Measurements from ENCODE around the gene TSPEAR.

DNA sequence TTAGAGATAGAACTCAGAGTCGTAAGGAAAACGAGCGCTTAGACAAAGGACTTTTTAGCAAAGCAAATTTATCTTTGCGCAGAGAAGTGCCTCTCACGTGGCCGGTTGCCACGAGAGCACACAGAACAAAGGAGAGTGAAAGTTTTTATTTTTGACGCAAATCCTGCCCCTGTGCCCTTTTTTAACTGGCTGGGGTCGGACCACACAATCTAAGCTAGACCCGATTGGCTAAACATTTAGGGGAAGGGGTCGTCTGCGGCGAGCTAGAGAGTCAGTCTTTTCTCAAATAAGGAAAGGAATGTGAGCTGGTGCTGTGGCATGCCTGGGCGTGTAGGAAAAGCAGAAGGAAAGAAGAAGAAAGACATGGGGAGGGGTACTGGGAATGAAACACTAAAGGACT, 162.4 kb downstream of the TSPEAR start:
- TF ChIP-seq, protein P1, sequence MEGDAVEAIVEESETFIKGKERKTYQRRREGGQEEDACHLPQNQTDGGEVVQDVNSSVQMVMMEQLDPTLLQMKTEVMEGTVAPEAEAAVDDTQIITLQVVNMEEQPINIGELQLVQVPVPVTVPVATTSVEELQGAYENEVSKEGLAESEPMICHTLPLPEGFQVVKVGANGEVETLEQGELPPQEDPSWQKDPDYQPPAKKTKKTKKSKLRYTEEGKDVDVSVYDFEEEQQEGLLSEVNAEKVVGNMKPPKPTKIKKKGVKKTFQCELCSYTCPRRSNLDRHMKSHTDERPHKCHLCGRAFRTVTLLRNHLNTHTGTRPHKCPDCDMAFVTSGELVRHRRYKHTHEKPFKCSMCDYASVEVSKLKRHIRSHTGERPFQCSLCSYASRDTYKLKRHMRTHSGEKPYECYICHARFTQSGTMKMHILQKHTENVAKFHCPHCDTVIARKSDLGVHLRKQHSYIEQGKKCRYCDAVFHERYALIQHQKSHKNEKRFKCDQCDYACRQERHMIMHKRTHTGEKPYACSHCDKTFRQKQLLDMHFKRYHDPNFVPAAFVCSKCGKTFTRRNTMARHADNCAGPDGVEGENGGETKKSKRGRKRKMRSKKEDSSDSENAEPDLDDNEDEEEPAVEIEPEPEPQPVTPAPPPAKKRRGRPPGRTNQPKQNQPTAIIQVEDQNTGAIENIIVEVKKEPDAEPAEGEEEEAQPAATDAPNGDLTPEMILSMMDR (IDR thresholded peaks at IDR 0.05) = no peak
- TF ChIP-seq POLR2A (IDR thresholded peaks at IDR 0.05) = no peak

Data from prostate gland (tissue), 2 donors.